Measurements from ENCODE around the gene TAP2.
"Not testable (repeated sequence)": the region's sequence is repeated elsewhere in the genome, so short reads cannot be mapped to it uniquely, and the experiment has no call there.

The TAP2 gene

GRCh38 chr6:32838114-32838958 lies at the start of gene TAP2:
Gene TAP2, minus strand, starts transcription at chr6:32838739. Its CDS starts 506 bp downstream, at chr6:32838233.
- peak; percentile 89 for DNase-seq (ENCODE audit: low spot score)
- peak; percentile 79 for TF ChIP-seq CTCF (IDR thresholded peaks at IDR 0.05; ENCODE audit: extremely low read depth, missing control alignments)

DNA sequence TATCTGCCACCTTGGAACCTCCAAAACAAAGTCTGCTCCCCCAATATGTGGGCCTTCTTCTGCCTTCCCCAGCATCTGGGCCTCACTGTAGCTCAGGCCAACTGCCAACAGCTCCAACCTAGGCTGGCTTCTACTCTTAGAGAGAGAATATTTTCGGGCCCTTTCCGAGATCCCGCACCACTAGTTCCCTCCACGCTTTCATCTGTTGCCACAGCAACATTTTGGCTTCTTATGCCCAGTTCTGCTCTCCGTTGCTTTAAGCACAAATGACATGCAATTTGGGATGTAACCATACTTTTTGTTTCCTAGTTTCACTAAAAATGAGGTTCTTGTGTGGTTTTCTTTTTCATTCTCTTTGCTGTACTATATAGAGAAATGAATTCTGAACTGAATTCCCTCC lies 49.1 kb upstream of the TAP2 start:
- DNase-seq (ENCODE audit: low spot score): no peak
- TF ChIP-seq CTCF (IDR thresholded peaks at IDR 0.05; ENCODE audit: extremely low read depth, missing control alignments): no peak

DNA sequence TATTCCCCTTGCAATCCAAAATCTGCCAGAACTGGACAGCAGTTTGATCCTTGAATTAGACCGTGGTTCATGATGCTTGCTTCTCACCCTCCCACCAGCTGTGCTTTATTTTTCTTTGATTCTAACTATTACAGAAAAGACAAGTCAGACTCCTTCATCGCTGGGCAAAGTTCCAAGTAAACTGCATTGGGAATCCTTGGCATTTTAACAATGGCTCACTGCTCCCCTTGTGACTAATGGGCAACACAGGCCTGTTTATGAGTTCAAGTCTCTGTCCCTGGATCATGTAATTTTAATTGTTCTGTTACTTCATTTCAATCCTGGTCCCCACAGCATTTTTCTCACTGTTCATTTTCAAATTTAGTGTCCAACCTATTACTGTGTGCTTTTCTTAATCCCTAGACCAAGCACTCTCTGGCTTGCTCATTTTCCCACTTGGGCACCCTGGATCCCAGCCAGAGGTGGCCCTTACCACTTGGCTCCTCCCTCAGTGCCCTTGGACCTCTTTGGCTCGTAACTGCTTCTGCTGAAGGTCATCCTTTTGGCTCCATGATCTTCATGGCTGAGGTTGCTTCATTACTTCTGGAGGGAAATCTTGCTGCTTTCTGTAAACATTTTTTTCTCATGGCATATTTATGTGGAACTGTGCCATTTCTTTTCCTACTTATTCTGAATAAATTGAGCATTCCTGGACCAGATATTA lies 48.3 kb upstream of the TAP2 start:
- no peak for TF ChIP-seq CTCF (IDR thresholded peaks at IDR 0.05; ENCODE audit: extremely low read depth, missing control alignments)
- DNase-seq (ENCODE audit: low spot score): no peak

GRCh38 chr6:32885698-32886286 lies 47.3 kb upstream of the TAP2 start:
- peak; percentile 75 for DNase-seq (ENCODE audit: low spot score)
- TF ChIP-seq CTCF (IDR thresholded peaks at IDR 0.05; ENCODE audit: extremely low read depth, missing control alignments): no peak

- TF ChIP-seq CTCF (IDR thresholded peaks at IDR 0.05; ENCODE audit: extremely low read depth, missing control alignments): no peak
- no peak for DNase-seq (ENCODE audit: low spot score)
Observed at GRCh38 chr6:32883789-32884188, 45.2 kb upstream of the TAP2 start.

- no peak for DNase-seq (ENCODE audit: low spot score)
- no peak for TF ChIP-seq CTCF (IDR thresholded peaks at IDR 0.05; ENCODE audit: extremely low read depth, missing control alignments)
Observed at GRCh38 chr6:32882879-32883250, 44.3 kb upstream of the TAP2 start.

GRCh38 chr6:32880962-32881361 lies 42.4 kb upstream of the TAP2 start:
- DNase-seq (ENCODE audit: low spot score): not testable (repeated sequence)
